AG04449 (cell line): Measurements from ENCODE around the gene CLIC1.

ENCODE experiments used
- CTCF ChIA-PET: fragments of 350-600 bp; formaldehyde crosslinking; extraction: SDS; loops from one replicate; lab custom pipeline; 2021; ENCODE audit warnings: antibody characterized with exemption; lab: Yijun Ruan, JAX
- POLR2A ChIA-PET: fragments of 400-600, 350-600 bp; formaldehyde crosslinking; extraction: SDS; loops from one replicate; lab custom pipeline; 2020; ENCODE audit warnings: antibody characterized with exemption, inconsistent platforms; lab: Yijun Ruan, JAX
- DNase-seq: peaks from one replicate; pipeline ENCODE4 v3.0.0-alpha.2; 2010; ENCODE audit warnings: low read depth, low spot score
- H3K4me3 ChIP-seq: 2 replicates; pipeline ENCODE4 v1.5.1; 2011; ENCODE audit warnings: low read depth, mild to moderate bottlenecking, control low read depth, low read length
- CTCF ChIP-seq: IDR thresholded peaks from one replicate; pipeline ENCODE4 v1.5.1; 2011; ENCODE audit warnings: mild to moderate bottlenecking, moderate library complexity, low read length, control low read depth, inconsistent platforms; ENCODE audit not compliant: insufficient read depth; ENCODE audit errors: missing control alignments

The CLIC1 gene

GRCh38 chr6:31733734-31734133 is 2.6 kb downstream of the CLIC1 start:
- peak overlapping the region; percentile 95 for H3K4me3 ChIP-seq
- ChIA-PET CTCF (no interaction called here), POLR2A (interaction anchor here (0.6 to 6.0 kb wide), 2 partner anchors 93 to 1538 kb away, joined by 3 to 32 read pairs; partner anchors contain the start of genes HSPA1B and RPS18)
- no peak for TF ChIP-seq CTCF
- DNase-seq, result no peak

GRCh38 chr6:31732029-31732428 is 4.3 kb downstream of the CLIC1 start:
- no peak for TF ChIP-seq CTCF
- no peak for DNase-seq
- ChIA-PET CTCF (interaction anchor here (0.6 kb wide), 1 partner anchor 98 kb away, joined by 3 read pairs; no protein-coding TSS in a partner anchor), POLR2A (interaction anchor here (0.9 kb wide), 1 partner anchor 96 kb away, joined by 6 read pairs; the partner anchor contains the start of gene HSPA1B)
- no peak overlapping the region for H3K4me3 ChIP-seq

- no peak overlapping the region; the same call in 1 of the 2 replicates for H3K4me3 ChIP-seq
- no peak for DNase-seq
- CTCF ChIA-PET, result interaction anchor here (0.8 to 3.9 kb wide), 12 partner anchors 9 to 150 kb away, joined by 3 to 24 read pairs (median 4); partner anchors contain the start of genes HSPA1A, HSPA1L, LSM2 and LY6G5C
- POLR2A ChIA-PET, result interaction anchor here (0.6 to 3.9 kb wide), 11 partner anchors 10 to 132 kb away, joined by 3 to 16 read pairs (median 7); partner anchors contain the start of genes ABHD16A, HSPA1A, HSPA1B and HSPA1L
- no peak for TF ChIP-seq CTCF
These were observed 5.7 kb downstream of the CLIC1 start for GRCh38 chr6:31730631-31731086.

GRCh38 chr6:31729979-31730630 is 6.2 kb downstream of the CLIC1 start:
- POLR2A ChIA-PET, result interaction anchor here (0.6 to 3.9 kb wide), 15 partner anchors 8 to 133 kb away, joined by 3 to 16 read pairs (median 6); partner anchors contain the start of genes ABHD16A, HSPA1A, HSPA1B and HSPA1L
- no peak for DNase-seq
- CTCF ChIA-PET, result interaction anchor here (0.8 to 3.9 kb wide), 16 partner anchors 9 to 222 kb away, joined by 3 to 24 read pairs (median 4); partner anchors contain the start of genes HSPA1A, HSPA1L, LSM2 and LY6G6D
- no peak for TF ChIP-seq CTCF
- peak overlapping the region; percentile 89 for H3K4me3 ChIP-seq

GRCh38 chr6:31729515-31729978 is 6.8 kb downstream of the CLIC1 start:
- POLR2A ChIA-PET, result interaction anchor here (0.9 to 3.9 kb wide), 14 partner anchors 9 to 133 kb away, joined by 3 to 16 read pairs (median 6); partner anchors contain the start of genes ABHD16A, HSPA1A, HSPA1B and HSPA1L
- DNase-seq, result no peak
- TF ChIP-seq CTCF, result peak; percentile 72
- peak overlapping the region; percentile 89 for H3K4me3 ChIP-seq
- CTCF ChIA-PET, result interaction anchor here (0.8 to 3.9 kb wide), 12 partner anchors 9 to 222 kb away, joined by 3 to 24 read pairs (median 5); partner anchors contain the start of genes HSPA1A, HSPA1L, LSM2 and LY6G6D
